B cell (primary cell): Measurements from ENCODE around the gene NTM.

ENCODE experiments used
- EZH2 ChIP-seq: IDR thresholded peaks from 2 replicates; pipeline ENCODE4 v1.6.1; 2012; ENCODE audit warnings: borderline replicate concordance, low read depth, mild to moderate bottlenecking, moderate library complexity, low read length; ENCODE audit not compliant: insufficient read depth, poor library complexity, severe bottlenecking
- TF ChIP-seq, protein P1 (sequence below): fragments of 200-600 bp; IDR thresholded peaks from one replicate; pipeline ENCODE4 v1.8.0; 2022; ENCODE audit warnings: antibody characterized with exemption, mild to moderate bottlenecking

DNA sequence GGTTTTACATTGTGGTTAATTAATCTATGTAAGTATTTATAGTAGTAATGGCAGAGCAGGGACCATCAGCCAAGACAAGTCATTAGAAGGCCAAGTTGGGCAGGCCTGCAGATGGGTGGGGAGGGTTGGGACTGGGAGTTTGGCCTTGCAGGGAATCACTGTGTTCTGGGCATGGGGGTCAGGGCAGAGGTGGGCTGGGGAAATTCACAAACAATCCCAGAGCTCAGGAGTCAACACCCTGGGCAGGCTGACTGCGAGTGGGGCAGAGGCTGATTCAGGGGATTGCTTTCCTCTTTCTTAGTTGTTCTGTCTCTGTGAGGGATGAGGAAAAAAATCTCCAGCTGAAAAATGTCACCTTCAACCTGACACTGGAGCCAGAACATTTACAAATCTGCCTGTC, 322.5 kb downstream of the NTM start:
- no peak for TF ChIP-seq EZH2
- TF ChIP-seq, protein P1, sequence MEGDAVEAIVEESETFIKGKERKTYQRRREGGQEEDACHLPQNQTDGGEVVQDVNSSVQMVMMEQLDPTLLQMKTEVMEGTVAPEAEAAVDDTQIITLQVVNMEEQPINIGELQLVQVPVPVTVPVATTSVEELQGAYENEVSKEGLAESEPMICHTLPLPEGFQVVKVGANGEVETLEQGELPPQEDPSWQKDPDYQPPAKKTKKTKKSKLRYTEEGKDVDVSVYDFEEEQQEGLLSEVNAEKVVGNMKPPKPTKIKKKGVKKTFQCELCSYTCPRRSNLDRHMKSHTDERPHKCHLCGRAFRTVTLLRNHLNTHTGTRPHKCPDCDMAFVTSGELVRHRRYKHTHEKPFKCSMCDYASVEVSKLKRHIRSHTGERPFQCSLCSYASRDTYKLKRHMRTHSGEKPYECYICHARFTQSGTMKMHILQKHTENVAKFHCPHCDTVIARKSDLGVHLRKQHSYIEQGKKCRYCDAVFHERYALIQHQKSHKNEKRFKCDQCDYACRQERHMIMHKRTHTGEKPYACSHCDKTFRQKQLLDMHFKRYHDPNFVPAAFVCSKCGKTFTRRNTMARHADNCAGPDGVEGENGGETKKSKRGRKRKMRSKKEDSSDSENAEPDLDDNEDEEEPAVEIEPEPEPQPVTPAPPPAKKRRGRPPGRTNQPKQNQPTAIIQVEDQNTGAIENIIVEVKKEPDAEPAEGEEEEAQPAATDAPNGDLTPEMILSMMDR = no peak
